Activated T-cell treated with anti-CD3 and anti-CD28 coated beads for 1 hour (primary cell): ENCODE data around the gene PATL2.
"Not testable (repeated sequence)": the region's sequence is repeated elsewhere in the genome, so short reads cannot be mapped to it uniquely, and the experiment has no call there.

ENCODE experiments used
- DNase-seq: peaks from one replicate; pipeline ENCODE4 v3.0.0-alpha.2; 2020; ENCODE audit warnings: low read depth

The PATL2 gene

GRCh38 chr15:44690245-44690644 lies 20.9 kb downstream of the PATL2 start:
- not testable (repeated sequence) for DNase-seq

- not testable (repeated sequence) for DNase-seq
Observed at GRCh38 chr15:44689318-44689717, 21.8 kb downstream of the PATL2 start.

GRCh38 chr15:44682809-44683682 lies 28.1 kb downstream of the PATL2 start:
- DNase-seq, result peak; percentile 71

- DNase-seq, result no peak
Observed at GRCh38 chr15:44682211-44682610, 28.9 kb downstream of the PATL2 start.

- no peak for DNase-seq
Observed at GRCh38 chr15:44676676-44677075, 34.4 kb downstream of the PATL2 start.

GRCh38 chr15:44675911-44676310 lies 35.2 kb downstream of the PATL2 start:
- no peak for DNase-seq

GRCh38 chr15:44673639-44674038 lies 37.5 kb downstream of the PATL2 start:
- no peak for DNase-seq

GRCh38 chr15:44670087-44670950 lies 40.8 kb downstream of the PATL2 start:
- no peak for DNase-seq

GRCh38 chr15:44668921-44669320 lies 42.2 kb downstream of the PATL2 start:
- DNase-seq, result no peak

- DNase-seq, result no peak
Observed at GRCh38 chr15:44667039-44667360, 44.1 kb downstream of the PATL2 start.

GRCh38 chr15:44666210-44667038 lies 44.7 kb downstream of the PATL2 start:
- no peak for DNase-seq

- DNase-seq, result peak; percentile 89
Observed at GRCh38 chr15:44663410-44664308, 47.5 kb downstream of the PATL2 start, which contains the start of gene SPG11. Gene SPG11, minus strand, starts transcription at chr15:44663662. Its CDS starts 15 bp downstream, at chr15:44663647.

- peak; percentile 75 for DNase-seq
Observed at GRCh38 chr15:44662478-44663409, 48.4 kb downstream of the PATL2 start.

GRCh38 chr15:44661576-44661975 lies 49.5 kb downstream of the PATL2 start:
- no peak for DNase-seq

- no peak for DNase-seq
Observed at GRCh38 chr15:44659056-44659455, 52.1 kb downstream of the PATL2 start.

GRCh38 chr15:44657378-44657777 lies 53.7 kb downstream of the PATL2 start:
- DNase-seq, result no peak

- DNase-seq, result no peak
Observed at GRCh38 chr15:44656913-44657312, 54.2 kb downstream of the PATL2 start.

GRCh38 chr15:44656298-44656697 lies 54.8 kb downstream of the PATL2 start:
- no peak for DNase-seq

- DNase-seq, result no peak
Observed at GRCh38 chr15:44654858-44655257, 56.3 kb downstream of the PATL2 start.

GRCh38 chr15:44647637-44648036 lies 63.5 kb downstream of the PATL2 start:
- DNase-seq, result no peak
